PC-3 (cell line): ENCODE measurements around the gene STARD3. TPM values are rescaled to one million over a fixed set of nuclear protein-coding genes. Genes with fewer than 3 reads are reported as not detected.

Experiments used
- ATAC-seq: fragments of 200-7000 bp; cut with Tn5 transposase; 2 replicates; pipeline ENCODE4 v1.9.1; 2020; ENCODE audit warnings: mild to moderate bottlenecking, moderate library complexity
- BruUV-seq: library from RNA; stranded (reverse); fragments of 400-500 nt; replicated peaks from 2 replicates; lab custom pipeline; 2021; lab: Mats Ljungman, UMichigan
- CTCF ChIA-PET: fragments of 300-600 bp; sonication (Branson Sonifier 250); formaldehyde crosslinking; loops from one replicate; lab custom pipeline; 2022; ENCODE audit warnings: antibody characterized with exemption; lab: Charles Lee
- POLR2A ChIA-PET: fragments of 300-600 bp; sonication (Branson Sonifier 250); formaldehyde crosslinking; loops from one replicate; lab custom pipeline; 2022; ENCODE audit warnings: antibody characterized with exemption; ENCODE audit not compliant: unreplicated experiment; lab: Charles Lee
- DNase-seq: peaks from one replicate; pipeline ENCODE4 v3.0.0-alpha.2; 2015
- H2AFZ ChIP-seq: fragments of 300-600 bp; sonication (generic); 2 replicates; pipeline ENCODE4 v1.6.0; 2016; ENCODE audit warnings: antibody characterized with exemption, low read length
- H3F3A ChIP-seq: fragments of 300-600 bp; sonication (generic); one replicate; pipeline ENCODE4 v1.6.0; 2017; ENCODE audit warnings: antibody characterized with exemption, low read length, control low read depth, mild to moderate bottlenecking; ENCODE audit not compliant: unreplicated experiment
- H3K27ac ChIP-seq: fragments of 300-600 bp; sonication (generic); 2 replicates; pipeline ENCODE4 v1.5.1; 2016; ENCODE audit warnings: mild to moderate bottlenecking, low read length
- H3K27me3 ChIP-seq: fragments of 300-600 bp; sonication (generic); 2 replicates; pipeline ENCODE4 v1.6.1; 2016; ENCODE audit warnings: low read length, mixed read lengths
- H3K36me3 ChIP-seq: fragments of 300-600 bp; sonication (generic); 2 replicates; pipeline ENCODE4 v1.6.1; 2016; ENCODE audit warnings: low read depth, mixed run types, low read length, mixed read lengths
- H3K4me1 ChIP-seq: fragments of 300-600 bp; sonication (generic); 2 replicates; pipeline ENCODE4 v1.5.1; 2016; ENCODE audit warnings: low read length; ENCODE audit not compliant: insufficient read depth
- H3K4me2 ChIP-seq: fragments of 300-600 bp; sonication (generic); 2 replicates; pipeline ENCODE4 v1.6.0; 2016; ENCODE audit warnings: low read length
- H3K4me3 ChIP-seq: fragments of 300-600 bp; sonication (generic); 2 replicates; pipeline ENCODE4 v1.5.1; 2016; ENCODE audit warnings: mild to moderate bottlenecking, low read length, mixed read lengths
- H3K79me2 ChIP-seq: fragments of 300-600 bp; sonication (generic); 2 replicates; pipeline ENCODE4 v1.6.1; 2017; ENCODE audit warnings: low read length, mixed read lengths
- H3K9ac ChIP-seq: fragments of 300-600 bp; sonication (generic); 2 replicates; pipeline ENCODE4 v1.6.0; 2016; ENCODE audit warnings: mild to moderate bottlenecking, low read length
- H3K9me2 ChIP-seq: fragments of 300-600 bp; sonication (generic); replicated peaks from 2 replicates; pipeline ENCODE4 v1.6.1; 2016; ENCODE audit warnings: mixed run types, low read length, mixed read lengths
- H3K9me3 ChIP-seq: fragments of 300-600 bp; sonication (generic); 2 replicates; pipeline ENCODE4 v1.6.1; 2016; ENCODE audit warnings: low read length, mixed read lengths
- H4K20me1 ChIP-seq: fragments of 300-600 bp; sonication (generic); 2 replicates; pipeline ENCODE4 v1.6.1; 2016; ENCODE audit warnings: low read length, mixed read lengths
- CTCF ChIP-seq: fragments of 300-600 bp; sonication (generic); conservative IDR thresholded peaks from 2 replicates; pipeline ENCODE4 v1.5.1; 2017; ENCODE audit warnings: antibody characterized with exemption, low read depth, mild to moderate bottlenecking, low read length
- EZH2 ChIP-seq: fragments of 300-600 bp; sonication (generic); IDR thresholded peaks from one replicate; pipeline ENCODE4 v1.6.1; 2017; ENCODE audit warnings: antibody characterized with exemption, mild to moderate bottlenecking, low read length; ENCODE audit not compliant: unreplicated experiment
- EZH2phosphoT487 ChIP-seq: fragments of 300-600 bp; sonication (generic); IDR thresholded peaks from 2 replicates; pipeline ENCODE4 v1.6.1; 2018; ENCODE audit warnings: mild to moderate bottlenecking, antibody characterized with exemption, low read length, borderline replicate concordance
- intact Hi-C: fragments of 100-400 bp; cut with micrococcal nuclease; formaldehyde crosslinking; loops from 2 replicates; pipeline ENCODE4 v1.9.0; 2023
- total RNA-seq: library from RNA; depleted of rRNA; stranded (reverse); fragments of >200 nt; gene quantifications from 2 replicates; pipeline ENCODE4 v1.2.3, GENCODE V29; 2014

STARD3 gene
- total RNA-seq, 1 experiment from 2014 or later, result 30.5 TPM

- no peaks in the 10 kb centered on the region for H3F3A ChIP-seq
- no peaks in the 10 kb centered on the region for H3K36me3 ChIP-seq
- no peaks in the 10 kb centered on the region for H3K9me3 ChIP-seq
- intact Hi-C loops, result no loop called here
- no peak overlapping the region for H3K9ac ChIP-seq
- H3K9me2 ChIP-seq, result no peaks in the 10 kb centered on the region
- H3K4me3 ChIP-seq, result no peak overlapping the region
- ChIA-PET CTCF (no interaction called here), POLR2A (no interaction called here)
- DNase-seq (no peak), ATAC-seq (no peak)
- H3K27ac ChIP-seq, result no peak overlapping the region
- H3K4me2 ChIP-seq, result no peak overlapping the region
- H3K27me3 ChIP-seq, result no peaks in the 10 kb centered on the region
- H3K79me2 ChIP-seq, result no peaks in the 10 kb centered on the region
- H4K20me1 ChIP-seq, result no peaks in the 10 kb centered on the region
- TF ChIP-seq CTCF (no peak), EZH2phosphoT487 (no peak), EZH2 (no peak)
- no peak overlapping the region for H2AFZ ChIP-seq
- BruUV-seq, result no TSS peak
- no peaks in the 10 kb centered on the region for H3K4me1 ChIP-seq
These were observed 25.0 kb downstream of the STARD3 start for GRCh38 chr17:39661744-39662541.

- Histone ChIP-seq H2AFZ (no peak overlapping the region), H3K36me3 (no peaks in the 10 kb centered on the region), H3K79me2 (no peaks in the 10 kb centered on the region), H3K4me3 (no peak overlapping the region), H3K9ac (no peak overlapping the region), H3F3A (no peaks in the 10 kb centered on the region), H3K9me2 (no peaks in the 10 kb centered on the region), H3K27me3 (no peaks in the 10 kb centered on the region), H3K27ac (no peak overlapping the region), H3K4me1 (no peaks in the 10 kb centered on the region), H3K9me3 (no peaks in the 10 kb centered on the region), H3K4me2 (no peak overlapping the region), H4K20me1 (no peaks in the 10 kb centered on the region)
- intact Hi-C loops, result no loop called here
- POLR2A ChIA-PET, result no interaction called here
- no TSS peak for BruUV-seq
- CTCF ChIA-PET, result no interaction called here
- ATAC-seq (no peak), DNase-seq (no peak)
- no peak for TF ChIP-seq EZH2
These were observed 25.8 kb downstream of the STARD3 start for GRCh38 chr17:39662551-39663339.

- no TSS peak for BruUV-seq
- DNase-seq (no peak), ATAC-seq (no peak)
- Histone ChIP-seq H2AFZ (no peak overlapping the region), H3F3A (no peaks in the 10 kb centered on the region), H3K4me1 (no peaks in the 10 kb centered on the region), H3K9ac (no peak overlapping the region), H3K4me3 (no peak overlapping the region), H3K9me2 (no peaks in the 10 kb centered on the region), H3K27me3 (no peaks in the 10 kb centered on the region), H4K20me1 (no peaks in the 10 kb centered on the region), H3K36me3 (no peaks in the 10 kb centered on the region), H3K4me2 (no peak overlapping the region), H3K27ac (no peak overlapping the region), H3K79me2 (no peaks in the 10 kb centered on the region), H3K9me3 (no peaks in the 10 kb centered on the region)
- POLR2A ChIA-PET, result no interaction called here
- TF ChIP-seq EZH2phosphoT487 (no peak), EZH2 (no peak), CTCF (no peak)
- intact Hi-C loops, result no loop called here
- CTCF ChIA-PET, result no interaction called here
These were observed 26.4 kb downstream of the STARD3 start for GRCh38 chr17:39663340-39663687.
